Measurements from ENCODE around the gene HGS. TPM values are rescaled to one million over a fixed set of nuclear protein-coding genes. Genes with fewer than 3 reads are reported as not detected.
A peak's percentile ranks its signal among the peaks of the same experiment; 100 is the strongest.

The HGS gene
- total RNA-seq, 1 donor from 2014 or later = 92.0 TPM

- ATAC-seq (peak in 1 of 2 donors; percentile 41), DNase-seq (no peak)
- Histone ChIP-seq H3K27ac (no peak overlapping the region), H3K4me1 (no peaks in the 10 kb centered on the region), H3K36me3 (no peaks in the 10 kb centered on the region), H3K9me3 (no peaks in the 10 kb centered on the region), H3K4me3 (no peak overlapping the region), H3K27me3 (ENCODE audit: low read depth) (no peaks in the 10 kb centered on the region)
- no peak for TF ChIP-seq CTCF (IDR thresholded peaks at IDR 0.05)
- intact Hi-C loops (cut with DNase I) = no loop called here
Observed at GRCh38 chr17:81659038-81659437, 24.8 kb upstream of the HGS start.

- H3K27ac ChIP-seq = no peak overlapping the region
- H3K27me3 ChIP-seq (ENCODE audit: low read depth) = no peaks in the 10 kb centered on the region
- H3K4me1 ChIP-seq = peaks cover 10% of the 10 kb centered on the region
- peaks cover 11% of the 10 kb centered on the region for H3K36me3 ChIP-seq
- DNase-seq = no peak
- no peaks in the 10 kb centered on the region for H3K9me3 ChIP-seq
- no peak for ATAC-seq
- TF ChIP-seq CTCF (IDR thresholded peaks at IDR 0.05) = no peak
- intact Hi-C loops (cut with DNase I) = no loop called here
- no peak overlapping the region for H3K4me3 ChIP-seq
Observed at GRCh38 chr17:81660441-81660840, 23.4 kb upstream of the HGS start.

GRCh38 chr17:81662002-81662401, 21.8 kb upstream of the HGS start:
- TF ChIP-seq CTCF (IDR thresholded peaks at IDR 0.05) = no peak
- H3K9me3 ChIP-seq = no peaks in the 10 kb centered on the region
- no peak overlapping the region for H3K27ac ChIP-seq
- ATAC-seq (no peak), DNase-seq (no peak)
- H3K4me3 ChIP-seq = no peak overlapping the region
- H3K36me3 ChIP-seq = peaks cover 11% of the 10 kb centered on the region
- H3K4me1 ChIP-seq = peaks cover 17% of the 10 kb centered on the region
- no peaks in the 10 kb centered on the region for H3K27me3 ChIP-seq (ENCODE audit: low read depth)
- intact Hi-C loops (cut with DNase I) = no loop called here

- no peak overlapping the region for H3K4me3 ChIP-seq
- no peaks in the 10 kb centered on the region for H3K27me3 ChIP-seq (ENCODE audit: low read depth)
- DNase-seq (no peak), ATAC-seq (no peak)
- intact Hi-C loops (cut with DNase I) = no loop called here
- H3K27ac ChIP-seq = no peak overlapping the region
- no peaks in the 10 kb centered on the region for H3K9me3 ChIP-seq
- TF ChIP-seq CTCF (IDR thresholded peaks at IDR 0.05) = no peak
- H3K4me1 ChIP-seq = peaks cover 31% of the 10 kb centered on the region
- peaks cover 11% of the 10 kb centered on the region for H3K36me3 ChIP-seq
Observed at GRCh38 chr17:81664051-81664470, 19.8 kb upstream of the HGS start.

GRCh38 chr17:81665205-81666091, 18.4 kb upstream of the HGS start:
- intact Hi-C loops (cut with DNase I) = no loop called here
- ATAC-seq (peak; percentile 52 to 64), DNase-seq (peak; percentile 62)
- Histone ChIP-seq H3K27me3 (ENCODE audit: low read depth) (no peaks in the 10 kb centered on the region), H3K9me3 (no peaks in the 10 kb centered on the region), H3K36me3 (peaks cover 23% of the 10 kb centered on the region), H3K4me1 (peaks cover 31% of the 10 kb centered on the region), H3K27ac (peak overlapping the region; percentile 93), H3K4me3 (peak overlapping the region; percentile 100)
- no peak for TF ChIP-seq CTCF (IDR thresholded peaks at IDR 0.05)

Measured in lower lobe of right lung (tissue), 2 donors.